NCI-H2107 treated with DMSO at 0.1 percent for 48 hours (cell line): ENCODE data around the gene CDH4.

ENCODE experiments used
- DNase-seq: peaks from one replicate; lab custom pipeline; 2025; ENCODE audit not compliant: unreplicated experiment; lab: John Stamatoyannopoulos, UW

Gene CDH4

DNA sequence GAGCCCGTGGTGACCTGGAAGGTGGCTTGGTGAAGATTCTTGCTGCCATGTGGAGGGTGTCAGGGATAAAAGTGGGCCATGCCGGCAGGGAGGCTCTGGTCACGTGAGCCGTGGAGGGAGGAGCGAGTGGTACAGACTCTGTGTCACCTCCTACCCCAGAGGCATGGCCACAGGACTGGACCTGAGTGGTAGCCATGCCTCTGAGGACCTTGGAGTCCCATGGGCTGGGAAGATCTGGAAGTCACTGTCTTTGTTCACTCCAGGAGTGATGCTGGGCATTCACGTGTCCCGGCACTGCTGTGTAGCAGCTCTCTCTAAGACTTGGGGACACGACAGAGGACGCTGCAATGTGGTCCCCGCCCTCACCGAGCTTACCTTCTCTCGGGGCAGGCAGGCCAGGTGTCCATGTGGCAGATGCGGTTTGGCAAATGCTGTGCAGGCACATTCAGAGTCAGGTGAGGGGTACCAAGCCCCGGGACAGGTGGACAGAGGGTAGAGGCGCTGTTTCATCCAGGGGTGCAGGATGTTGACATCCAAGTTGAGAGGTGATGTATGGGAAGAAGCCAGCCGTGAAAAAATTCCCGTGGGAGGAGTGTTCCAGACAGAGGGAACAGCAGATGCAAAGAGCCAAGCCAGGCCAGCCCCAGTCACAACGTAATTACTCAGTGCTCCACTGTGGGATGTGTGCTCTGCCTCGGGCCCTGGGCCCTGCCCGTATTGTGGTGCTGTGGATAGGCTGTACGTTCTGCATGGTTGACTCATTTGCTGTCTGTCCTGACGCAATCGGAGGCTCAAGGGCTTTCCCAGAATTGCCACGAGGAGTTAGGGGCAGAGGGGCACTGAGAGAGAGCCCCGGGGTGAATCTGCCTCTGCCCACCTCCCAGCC lies 505.9 kb downstream of the CDH4 start:
- no peak for DNase-seq

DNA sequence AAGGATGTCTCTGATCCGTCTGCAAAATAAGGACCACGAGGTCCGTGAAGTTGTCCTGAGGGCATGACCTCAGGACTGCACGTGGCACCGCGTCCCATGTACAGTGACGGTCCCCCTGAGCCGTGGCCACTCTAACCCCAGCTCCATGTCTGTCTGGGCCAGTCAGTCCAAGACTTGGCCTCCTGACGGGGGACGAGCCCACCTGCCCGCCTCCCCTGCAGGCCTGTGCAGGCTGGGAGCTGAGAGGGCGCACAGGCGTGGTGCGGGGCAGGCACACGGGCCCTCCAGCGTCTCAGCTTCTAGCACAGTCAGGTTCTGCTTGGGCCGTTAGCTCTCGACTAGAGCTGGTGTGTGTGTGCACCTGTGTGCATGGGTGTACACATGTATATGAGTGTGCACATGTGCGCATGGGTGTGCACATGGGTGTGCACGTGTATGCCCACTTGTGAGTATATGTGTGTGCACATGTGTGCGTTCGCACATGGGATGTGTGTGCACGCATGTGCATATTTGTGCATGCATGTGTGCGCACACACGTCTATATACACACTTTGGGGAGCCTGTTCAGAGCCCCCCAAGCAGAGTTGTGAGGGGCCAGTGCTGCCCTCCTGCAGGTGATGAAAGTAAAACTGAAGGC lies 506.6 kb downstream of the CDH4 start:
- DNase-seq, result no peak

DNA sequence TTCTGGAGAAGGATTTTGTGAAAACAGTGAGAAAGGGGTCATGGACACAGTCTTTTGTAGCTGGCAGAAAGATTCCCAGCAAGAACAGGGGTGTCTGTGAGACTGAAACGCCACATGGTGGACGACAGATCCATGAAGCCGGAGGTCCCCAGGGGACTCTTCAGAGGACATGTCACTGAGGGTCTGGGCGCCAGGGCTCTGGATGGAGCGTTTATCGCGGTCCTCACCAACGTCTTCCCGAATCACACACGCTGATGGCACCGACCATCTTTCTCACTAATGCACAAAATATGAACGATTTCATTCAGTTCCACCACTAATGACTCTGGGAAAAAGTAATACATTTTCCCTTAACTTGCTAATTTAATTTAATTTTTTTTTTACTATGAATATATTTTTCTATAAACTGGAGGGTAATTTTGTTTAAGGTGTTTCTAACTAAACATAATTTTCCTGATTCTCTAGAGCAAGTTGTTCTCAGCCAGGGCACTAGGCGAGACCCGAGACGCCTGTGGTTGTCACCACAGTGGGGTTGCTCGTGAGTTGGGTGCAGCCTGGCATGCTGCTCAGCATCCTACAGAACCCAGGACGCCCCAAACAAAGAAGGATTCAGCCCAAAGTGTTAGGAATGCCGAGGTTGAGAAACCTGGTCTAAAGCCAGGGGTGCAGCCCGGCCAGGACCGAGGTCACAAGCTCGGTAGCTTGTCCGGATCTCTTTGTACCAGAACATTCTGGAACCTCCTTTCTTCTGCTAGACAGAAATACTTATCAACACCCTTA lies 507.4 kb downstream of the CDH4 start:
- DNase-seq, result no peak

DNA sequence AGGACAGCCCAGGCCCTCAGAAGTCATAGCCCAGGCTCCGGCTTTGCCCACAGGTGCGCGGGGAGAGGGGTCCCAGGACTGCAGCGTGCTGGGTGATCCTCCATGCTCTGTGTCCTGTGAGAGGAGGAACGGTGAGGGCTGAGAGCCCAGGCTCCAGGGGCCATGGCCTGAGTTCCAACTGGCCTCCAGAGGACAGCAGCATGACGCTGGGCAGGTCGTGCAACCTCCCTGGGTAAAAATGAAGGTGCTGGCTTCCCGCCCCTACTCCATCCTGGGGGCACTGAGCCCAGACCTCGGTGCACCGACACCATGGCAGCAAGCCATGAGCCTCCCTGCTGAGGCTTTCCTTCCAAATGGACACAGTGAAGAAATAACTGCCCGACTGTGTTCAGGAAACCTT lies 508.3 kb downstream of the CDH4 start:
- DNase-seq, result no peak

- no peak for DNase-seq
Observed at GRCh38 chr20:61760731-61761130, 508.7 kb downstream of the CDH4 start.

DNA sequence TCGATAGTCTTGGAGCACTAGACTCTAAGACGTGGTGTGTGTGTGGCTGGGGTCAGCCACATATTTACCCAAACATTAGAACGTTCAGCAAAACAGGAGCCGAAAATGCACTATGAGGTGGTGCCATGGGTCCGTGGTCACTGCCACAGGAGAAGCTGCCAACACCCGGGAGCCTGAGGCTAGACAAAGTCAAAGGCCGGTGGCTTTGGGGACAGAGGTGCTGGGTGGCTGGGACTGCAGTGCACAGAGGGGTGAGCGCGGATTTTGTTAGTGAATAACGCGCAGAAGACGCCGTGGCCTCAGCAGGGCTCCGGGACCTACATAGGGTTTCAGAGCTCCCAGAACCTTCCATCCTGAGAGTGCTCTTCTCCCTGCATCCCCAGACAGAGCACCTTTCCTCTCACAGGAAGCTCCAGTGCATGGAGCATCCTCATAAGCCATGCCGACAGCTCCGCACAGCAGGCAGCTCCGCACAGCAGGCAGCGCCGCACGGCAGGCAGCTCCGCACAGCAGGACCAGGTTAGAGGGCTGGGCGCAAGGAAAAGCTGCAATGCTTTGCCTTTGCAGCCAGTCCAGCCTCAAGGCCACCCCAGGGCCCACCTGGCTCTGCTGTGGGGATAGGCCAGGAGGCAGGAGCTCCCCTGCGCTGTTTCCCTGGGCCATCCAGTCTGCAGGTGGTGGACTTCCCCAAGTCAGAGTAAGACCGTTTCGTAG lies 509.5 kb downstream of the CDH4 start:
- no peak for DNase-seq

DNA sequence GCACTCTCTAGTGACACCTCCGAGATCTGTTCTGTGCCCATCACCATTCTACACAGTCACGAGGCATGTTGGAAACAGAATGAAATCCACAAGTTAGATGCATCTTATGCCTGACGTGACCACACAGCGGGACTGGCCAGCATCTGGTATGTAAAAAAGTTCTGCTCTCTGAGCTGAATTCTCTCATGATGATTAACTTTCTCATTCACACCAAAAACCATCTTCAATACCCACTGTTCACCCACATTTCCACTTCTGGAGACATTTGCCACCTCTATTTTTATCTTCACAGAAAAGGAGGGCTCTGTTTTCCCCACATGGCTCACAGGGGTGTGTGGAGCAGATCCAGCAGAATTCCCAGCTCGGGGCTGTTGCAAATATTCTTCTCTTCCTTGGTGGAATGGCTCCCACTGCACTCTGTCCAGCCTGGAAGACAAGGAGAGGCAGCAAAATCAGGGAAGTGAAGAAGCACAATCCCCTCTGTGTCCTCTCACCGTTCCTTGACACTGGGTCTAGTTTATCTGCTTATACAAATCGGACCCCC lies 510.2 kb downstream of the CDH4 start:
- no peak for DNase-seq

GRCh38 chr20:61762886-61763739 lies 511.1 kb downstream of the CDH4 start:
- no peak for DNase-seq

- no peak for DNase-seq
Observed at GRCh38 chr20:61763740-61764400, 511.8 kb downstream of the CDH4 start.

DNA sequence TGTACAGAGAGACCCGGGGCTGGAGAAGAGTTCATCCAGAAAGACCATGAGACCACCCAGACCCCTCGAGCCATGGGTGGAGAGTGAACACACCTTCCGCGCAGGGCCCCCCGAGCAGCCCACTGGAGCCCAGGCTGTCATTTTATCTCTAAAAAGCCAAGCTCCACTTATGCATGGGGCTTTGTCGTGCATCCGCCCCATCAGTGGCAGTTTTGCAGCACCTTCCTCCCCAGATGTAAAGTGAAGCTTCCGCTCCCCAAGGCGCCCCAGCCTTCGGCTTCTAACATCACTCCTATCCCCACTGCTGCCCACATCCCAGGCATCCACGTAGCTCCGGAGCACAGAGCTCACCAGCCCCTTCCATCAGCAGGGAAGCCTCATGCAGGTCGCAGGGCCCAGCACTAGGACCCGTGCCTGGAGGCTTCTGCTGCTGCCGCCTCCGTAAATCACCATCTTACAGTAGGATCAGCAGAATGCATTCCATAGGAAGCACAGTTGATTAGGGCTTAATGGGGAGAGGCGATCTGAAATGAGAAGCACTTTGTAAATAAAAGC lies 512.5 kb downstream of the CDH4 start:
- DNase-seq, result no peak

- no peak for DNase-seq
Observed at GRCh38 chr20:61765081-61765870, 513.2 kb downstream of the CDH4 start.

- no peak for DNase-seq
Observed at GRCh38 chr20:61765871-61766654, 514.0 kb downstream of the CDH4 start.

- DNase-seq, result no peak
Observed at GRCh38 chr20:61766921-61767610, 515.0 kb downstream of the CDH4 start.

DNA sequence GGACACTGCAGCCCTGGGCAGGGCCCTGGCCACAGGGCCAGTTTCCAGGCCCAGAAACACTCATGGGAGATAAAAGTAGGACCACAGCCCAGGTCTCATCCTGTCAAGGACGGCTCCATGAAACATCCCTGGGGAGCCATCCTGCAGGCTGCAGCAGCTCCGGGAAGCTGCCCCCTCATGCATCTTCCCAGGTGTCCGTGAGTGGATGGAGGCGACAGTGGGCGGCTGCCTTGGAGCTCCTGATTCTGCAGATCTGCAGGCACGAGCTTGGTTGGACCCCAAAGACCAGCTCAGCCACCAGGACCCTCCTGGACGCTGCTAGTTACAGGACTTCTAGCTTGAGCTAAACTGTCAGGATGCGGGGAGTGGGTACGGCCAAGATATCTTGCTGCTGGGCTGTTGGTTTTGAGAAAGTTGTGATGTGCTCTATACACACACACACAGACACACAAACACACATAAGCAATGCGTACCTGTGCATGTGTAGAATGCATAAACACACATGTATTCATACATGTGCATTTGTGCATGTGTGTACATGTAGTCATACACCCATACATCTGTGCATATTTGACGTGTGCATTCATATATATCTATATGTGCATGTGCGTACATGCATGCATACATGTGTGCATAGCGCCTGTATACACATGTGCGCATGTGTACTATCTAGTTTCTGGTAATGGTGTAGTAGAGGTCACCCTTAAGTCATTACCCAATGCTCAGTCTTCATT lies 515.9 kb downstream of the CDH4 start:
- no peak for DNase-seq

DNA sequence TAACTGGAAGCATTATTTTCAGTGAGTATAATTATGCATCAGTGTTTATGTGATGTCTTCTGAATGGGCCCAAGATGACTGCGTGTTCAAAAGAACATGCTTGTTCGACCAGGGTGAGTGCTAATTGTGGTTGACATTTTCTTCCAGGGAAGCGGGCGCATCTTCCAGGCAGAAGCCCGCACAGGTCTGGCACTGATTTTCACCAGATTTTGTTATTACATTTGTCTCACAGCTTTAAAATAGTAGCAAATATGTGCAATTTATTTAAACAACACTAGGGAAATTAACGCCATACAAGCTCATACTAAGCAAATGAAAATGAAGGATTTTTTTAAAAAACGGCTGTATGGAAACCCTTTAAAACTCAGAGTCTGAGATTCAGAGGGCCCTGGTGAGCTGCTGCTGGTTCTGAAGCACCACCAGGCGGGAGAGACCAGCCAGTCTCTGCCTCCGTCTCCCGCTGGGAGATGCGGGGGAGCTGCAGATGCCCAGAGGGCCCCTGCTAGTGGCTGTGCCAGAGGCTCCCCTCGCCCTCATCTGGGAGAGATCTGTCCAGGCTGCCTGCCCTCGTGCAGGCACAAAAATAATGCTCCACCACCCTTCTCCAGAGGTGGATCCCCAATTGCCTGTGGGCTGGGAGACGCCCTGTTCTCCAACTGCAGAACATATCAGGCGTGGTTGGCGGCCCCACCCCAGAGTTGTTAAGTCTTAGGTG lies 516.7 kb downstream of the CDH4 start:
- no peak for DNase-seq
